ENCODE results near the gene WDR89. TPM values are rescaled to one million over a fixed set of nuclear protein-coding genes. Genes with fewer than 3 reads are reported as not detected.

The WDR89 gene
- total RNA-seq, 1 donor from 2014 or later: 11.7 TPM

GRCh38 chr14:63678536-63678935 lies 36.9 kb upstream of the WDR89 start:
- intact Hi-C loops (cut with DNase I): no loop called here
- TF ChIP-seq CTCF (IDR thresholded peaks at IDR 0.05): no peak
- H3K27me3 ChIP-seq (ENCODE audit: low read depth): no peaks in the 10 kb centered on the region
- peaks cover 7% of the 10 kb centered on the region for H3K36me3 ChIP-seq
- no peak overlapping the region for H3K4me3 ChIP-seq
- H3K9me3 ChIP-seq: no peaks in the 10 kb centered on the region
- H3K4me1 ChIP-seq: no peaks in the 10 kb centered on the region
- no peak overlapping the region for H3K27ac ChIP-seq
- DNase-seq (no peak), ATAC-seq (no peak)

- no peak overlapping the region for H3K27ac ChIP-seq
- no peak overlapping the region for H3K4me3 ChIP-seq
- no peaks in the 10 kb centered on the region for H3K9me3 ChIP-seq
- peaks cover 7% of the 10 kb centered on the region for H3K36me3 ChIP-seq
- no peaks in the 10 kb centered on the region for H3K4me1 ChIP-seq
- intact Hi-C loops (cut with DNase I): no loop called here
- no peaks in the 10 kb centered on the region for H3K27me3 ChIP-seq (ENCODE audit: low read depth)
- ATAC-seq (peak in 1 of 2 donors; percentile 41), DNase-seq (no peak)
- no peak for TF ChIP-seq CTCF (IDR thresholded peaks at IDR 0.05)
Observed at GRCh38 chr14:63677891-63678379, 36.3 kb upstream of the WDR89 start.

GRCh38 chr14:63676615-63677014 lies 34.9 kb upstream of the WDR89 start:
- TF ChIP-seq CTCF (IDR thresholded peaks at IDR 0.05): no peak

GRCh38 chr14:63673886-63674497 lies 32.3 kb upstream of the WDR89 start:
- Histone ChIP-seq H3K27me3 (ENCODE audit: low read depth) (no peaks in the 10 kb centered on the region), H3K4me3 (no peak overlapping the region), H3K9me3 (no peaks in the 10 kb centered on the region), H3K36me3 (peaks cover 7% of the 10 kb centered on the region), H3K27ac (no peak overlapping the region), H3K4me1 (no peaks in the 10 kb centered on the region)
- no peak for TF ChIP-seq CTCF (IDR thresholded peaks at IDR 0.05)
- intact Hi-C loops (cut with DNase I): no loop called here
- DNase-seq (no peak), ATAC-seq (no peak)

More at GRCh38 chr14:63676615-63677014, 34.9 kb upstream of the WDR89 start:
- H3K4me3 ChIP-seq: no peak overlapping the region
- peaks cover 7% of the 10 kb centered on the region for H3K36me3 ChIP-seq
- intact Hi-C loops (cut with DNase I): no loop called here
- H3K27ac ChIP-seq: no peak overlapping the region
- H3K9me3 ChIP-seq: no peaks in the 10 kb centered on the region
- ATAC-seq: no peak
- no peaks in the 10 kb centered on the region for H3K4me1 ChIP-seq
- H3K27me3 ChIP-seq (ENCODE audit: low read depth): no peaks in the 10 kb centered on the region
- no peak for DNase-seq

GRCh38 chr14:63673255-63673654 lies 31.6 kb upstream of the WDR89 start:
- no peaks in the 10 kb centered on the region for H3K4me1 ChIP-seq
- no peak overlapping the region for H3K27ac ChIP-seq
- ATAC-seq: no peak
- H3K27me3 ChIP-seq (ENCODE audit: low read depth): no peaks in the 10 kb centered on the region
- peaks cover 7% of the 10 kb centered on the region for H3K36me3 ChIP-seq
- H3K9me3 ChIP-seq: no peaks in the 10 kb centered on the region
- no peak for DNase-seq
- TF ChIP-seq CTCF (IDR thresholded peaks at IDR 0.05): no peak
- intact Hi-C loops (cut with DNase I): no loop called here
- no peak overlapping the region for H3K4me3 ChIP-seq
